AG09319 (cell line): ENCODE data around the gene COL4A5.

Experiments used
- DNase-seq: peaks from one replicate; pipeline ENCODE4 v3.0.0-alpha.2; 2010; ENCODE audit warnings: low read depth; ENCODE audit errors: extremely low read depth
- TF ChIP-seq, protein P1 (sequence below): IDR thresholded peaks from 2 replicates; pipeline ENCODE4 v1.5.1; 2011; ENCODE audit warnings: low read depth, mild to moderate bottlenecking, inconsistent platforms, low read length, moderate library complexity

The COL4A5 gene

DNA sequence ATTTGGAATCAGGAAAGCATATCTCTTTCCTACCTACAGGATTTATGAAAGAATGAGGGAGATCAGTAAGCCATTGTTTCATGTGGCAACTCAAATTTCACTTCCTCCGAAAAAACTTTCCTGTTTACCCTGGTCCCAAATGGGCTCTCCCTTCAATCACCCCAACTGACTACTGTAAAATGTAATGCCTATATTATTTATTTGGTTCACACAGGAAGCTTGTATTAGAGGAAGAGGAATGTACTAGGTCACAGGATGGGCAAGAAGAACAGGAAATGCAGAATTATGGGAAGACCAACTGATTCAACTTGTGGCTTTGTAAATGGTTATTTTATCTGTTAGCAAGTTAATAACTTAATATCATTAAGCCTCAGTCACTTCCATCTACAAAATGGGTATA is 24.5 kb upstream of the COL4A5 start:
- no peak for DNase-seq
- TF ChIP-seq, protein P1, sequence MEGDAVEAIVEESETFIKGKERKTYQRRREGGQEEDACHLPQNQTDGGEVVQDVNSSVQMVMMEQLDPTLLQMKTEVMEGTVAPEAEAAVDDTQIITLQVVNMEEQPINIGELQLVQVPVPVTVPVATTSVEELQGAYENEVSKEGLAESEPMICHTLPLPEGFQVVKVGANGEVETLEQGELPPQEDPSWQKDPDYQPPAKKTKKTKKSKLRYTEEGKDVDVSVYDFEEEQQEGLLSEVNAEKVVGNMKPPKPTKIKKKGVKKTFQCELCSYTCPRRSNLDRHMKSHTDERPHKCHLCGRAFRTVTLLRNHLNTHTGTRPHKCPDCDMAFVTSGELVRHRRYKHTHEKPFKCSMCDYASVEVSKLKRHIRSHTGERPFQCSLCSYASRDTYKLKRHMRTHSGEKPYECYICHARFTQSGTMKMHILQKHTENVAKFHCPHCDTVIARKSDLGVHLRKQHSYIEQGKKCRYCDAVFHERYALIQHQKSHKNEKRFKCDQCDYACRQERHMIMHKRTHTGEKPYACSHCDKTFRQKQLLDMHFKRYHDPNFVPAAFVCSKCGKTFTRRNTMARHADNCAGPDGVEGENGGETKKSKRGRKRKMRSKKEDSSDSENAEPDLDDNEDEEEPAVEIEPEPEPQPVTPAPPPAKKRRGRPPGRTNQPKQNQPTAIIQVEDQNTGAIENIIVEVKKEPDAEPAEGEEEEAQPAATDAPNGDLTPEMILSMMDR = no peak

DNA sequence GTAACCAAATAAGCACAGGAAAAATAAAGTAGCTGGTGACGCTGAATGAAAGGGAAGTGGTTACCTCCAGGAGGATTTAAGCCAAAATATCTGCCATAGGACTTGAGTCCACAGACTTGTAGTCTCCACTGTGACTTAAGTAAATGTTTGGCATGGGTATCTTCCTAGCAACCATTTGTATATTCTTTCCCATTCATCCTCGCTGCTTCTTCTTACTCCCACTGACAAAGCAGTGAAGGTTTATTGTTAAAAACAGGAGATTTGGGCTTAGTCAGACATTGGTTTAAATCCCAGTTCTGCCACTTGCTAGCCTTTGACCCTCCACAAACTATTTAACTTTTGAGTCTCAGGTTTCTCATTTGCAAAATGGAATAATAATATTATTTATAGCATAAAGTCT is 23.7 kb upstream of the COL4A5 start:
- TF ChIP-seq, protein P1 = no peak
- DNase-seq = no peak

DNA sequence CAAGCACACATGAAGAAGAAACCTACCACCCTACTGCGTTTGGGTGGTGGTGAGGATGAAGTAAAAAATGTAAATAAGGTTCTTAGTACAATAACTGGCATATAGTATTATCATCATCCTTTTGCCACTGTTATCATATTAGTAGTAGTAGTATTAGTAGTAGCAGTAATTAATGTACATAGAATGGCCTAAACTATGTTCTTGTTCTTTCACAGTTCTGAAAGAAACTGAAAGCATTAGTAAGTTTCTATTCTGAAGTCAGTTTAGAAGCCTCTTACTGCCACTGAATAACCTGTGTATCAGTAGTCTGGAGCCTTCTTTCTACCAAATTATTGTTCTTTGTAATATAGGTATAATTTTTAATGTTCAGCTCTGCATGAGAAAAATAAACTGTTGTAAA is 22.4 kb upstream of the COL4A5 start:
- no peak for DNase-seq
- TF ChIP-seq, protein P1 = no peak

DNA sequence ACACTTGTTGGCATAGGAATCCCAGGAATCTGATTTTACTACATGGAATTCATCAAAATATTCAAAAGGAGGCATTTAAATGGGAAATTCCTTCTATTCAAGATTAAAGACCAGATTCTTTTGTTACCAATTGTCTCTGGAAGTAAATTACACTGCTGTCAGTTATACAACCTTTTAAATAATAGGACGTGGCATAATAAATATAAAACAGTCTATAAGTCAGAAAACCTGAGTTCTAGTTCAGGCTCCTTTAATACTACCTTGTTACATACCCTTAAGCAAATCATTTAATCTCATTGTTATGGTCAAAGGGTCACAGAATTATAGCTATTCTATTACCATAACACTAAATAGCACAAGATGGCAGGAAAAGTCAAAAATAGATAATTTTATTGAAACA is 20.2 kb upstream of the COL4A5 start:
- DNase-seq = no peak
- TF ChIP-seq, protein P1 = no peak

DNA sequence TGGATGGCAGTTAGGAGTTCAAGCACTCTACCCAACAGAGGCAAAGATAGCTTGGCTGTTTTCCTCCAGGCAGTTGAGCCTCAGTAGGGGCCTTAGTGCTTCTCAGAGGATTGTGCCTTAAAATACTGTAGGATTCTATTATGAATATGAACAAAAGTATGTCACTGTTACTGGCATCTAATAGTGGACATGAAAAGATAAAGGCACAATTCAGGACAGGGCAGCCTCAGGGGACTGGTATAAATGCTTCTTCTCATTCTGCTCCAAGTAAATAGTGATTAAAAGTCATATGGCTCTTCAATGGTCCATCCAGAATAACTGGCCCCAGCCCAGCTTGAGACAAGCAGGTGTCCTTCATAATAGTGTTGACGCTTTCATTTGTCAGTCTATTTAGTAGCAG is 19.2 kb upstream of the COL4A5 start:
- no peak for DNase-seq
- TF ChIP-seq, protein P1 = no peak

DNA sequence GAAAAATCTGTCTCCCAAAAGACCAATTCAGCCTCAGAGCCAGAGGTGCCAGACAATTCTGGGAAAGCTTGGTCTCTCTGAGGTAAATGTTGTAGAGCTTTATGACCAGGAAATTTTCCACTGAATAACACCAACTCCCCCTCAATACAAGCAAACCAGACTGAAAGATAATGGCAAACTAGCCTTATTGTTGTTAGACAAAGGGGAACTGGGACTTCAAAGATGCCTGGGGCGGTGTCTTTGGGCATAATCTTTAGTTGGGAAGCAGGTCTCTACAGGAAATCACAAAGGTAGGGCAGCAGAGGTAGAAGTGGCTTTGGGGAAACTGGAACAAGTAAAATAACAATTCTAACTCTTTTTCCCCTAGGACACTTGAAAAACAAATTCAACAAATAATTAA is 13.4 kb upstream of the COL4A5 start:
- TF ChIP-seq, protein P1 = no peak
- no peak for DNase-seq

DNA sequence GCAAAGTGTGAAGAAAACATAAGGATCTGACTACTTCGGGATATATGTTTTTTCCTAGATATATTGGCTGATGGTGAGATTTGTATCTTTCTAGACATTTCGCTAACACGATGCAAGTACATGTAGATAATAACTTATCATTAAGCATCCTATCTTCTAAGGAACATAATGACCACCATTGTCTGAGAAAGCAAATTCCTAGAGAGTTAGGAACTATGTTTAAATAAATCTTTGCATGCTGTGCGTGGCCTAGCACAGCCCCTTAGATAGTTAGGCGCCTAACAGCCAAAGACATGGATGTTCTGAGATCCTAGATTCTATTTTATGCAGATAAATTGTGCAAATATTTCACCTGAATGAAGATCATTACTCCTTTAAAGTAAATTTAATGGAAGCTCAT is 4.4 kb upstream of the COL4A5 start:
- TF ChIP-seq, protein P1 = no peak
- no peak for DNase-seq
